Raji (cell line): ENCODE data around the gene C11orf98.

Source experiments
- POLR2A ChIP-seq: IDR thresholded peaks from 2 replicates; pipeline ENCODE4 v1.6.1; 2011; ENCODE audit warnings: low read depth, low read length, control low read depth; ENCODE audit not compliant: insufficient read depth

C11orf98 gene

GRCh38 chr11:62665075-62665598 lies at the start of gene C11orf98, which contains the start of gene CSKMT:
C11orf98 (minus strand) TSS chr11:62665210; CDS start chr11:62665169, 41 bp downstream.
CSKMT (plus strand) TSS chr11:62665312; CDS start chr11:62665880, 568 bp downstream.
- TF ChIP-seq POLR2A = peak; percentile 93

- no peak for TF ChIP-seq POLR2A
Observed at GRCh38 chr11:62713343-62713742, 48.3 kb upstream of the C11orf98 start.

- no peak for TF ChIP-seq POLR2A
Observed at GRCh38 chr11:62712861-62713260, 47.9 kb upstream of the C11orf98 start.

- TF ChIP-seq POLR2A = no peak
Observed at GRCh38 chr11:62712276-62712812, 47.3 kb upstream of the C11orf98 start.

- no peak for TF ChIP-seq POLR2A
Observed at GRCh38 chr11:62710001-62710345, 45.0 kb upstream of the C11orf98 start.

GRCh38 chr11:62709247-62710000 lies 44.4 kb upstream of the C11orf98 start:
- peak; percentile 87 for TF ChIP-seq POLR2A

- no peak for TF ChIP-seq POLR2A
Observed at GRCh38 chr11:62708793-62709192, 43.8 kb upstream of the C11orf98 start.

GRCh38 chr11:62708392-62708791 lies 43.4 kb upstream of the C11orf98 start:
- TF ChIP-seq POLR2A = no peak

- no peak for TF ChIP-seq POLR2A
Observed at GRCh38 chr11:62707277-62707861, 42.4 kb upstream of the C11orf98 start, which contains the start of the genes BSCL2 and GNG3. BSCL2 (minus strand) TSS chr11:62707424; CDS start chr11:62707195, 229 bp downstream. GNG3 (plus strand) TSS chr11:62707676; CDS start chr11:62708296, 620 bp downstream.

- TF ChIP-seq POLR2A = no peak
Observed at GRCh38 chr11:62706850-62707247, 41.8 kb upstream of the C11orf98 start.

GRCh38 chr11:62705880-62706849 lies 41.2 kb upstream of the C11orf98 start:
- TF ChIP-seq POLR2A = peak; percentile 72

GRCh38 chr11:62705413-62705812 lies 40.4 kb upstream of the C11orf98 start:
- TF ChIP-seq POLR2A = no peak

- no peak for TF ChIP-seq POLR2A
Observed at GRCh38 chr11:62702246-62702645, 37.2 kb upstream of the C11orf98 start.

GRCh38 chr11:62694455-62695167 lies 29.6 kb upstream of the C11orf98 start:
- TF ChIP-seq POLR2A = no peak
